Liver (tissue), 3 donors: ENCODE data around the gene KCTD3.

Source experiments
- CTCF ChIP-seq: fragments of 150-350 bp; IDR thresholded peaks from 2 replicates; pipeline ENCODE4 v1.5.1; 2017; ENCODE audit warnings: improper control_type of control experiment, low read depth, low read length; ENCODE audit not compliant: missing input control
- EGR1 ChIP-seq, 2 donors: IDR thresholded peaks; 2 replicates each; pipeline ENCODE4 v1.6.1; 2016 to 2018; ENCODE audit warnings: antibody characterized with exemption in 2 of 2, low read depth in 2 of 2
- FOXA2 ChIP-seq: IDR thresholded peaks from 2 replicates; pipeline ENCODE4 v1.6.1; 2016; ENCODE audit warnings: antibody characterized with exemption
- NR2F2 ChIP-seq: IDR thresholded peaks from 2 replicates; pipeline ENCODE4 v1.6.1; 2016; ENCODE audit warnings: antibody characterized with exemption
- REST ChIP-seq: IDR thresholded peaks from 2 replicates; pipeline ENCODE4 v1.6.1; 2016; ENCODE audit warnings: antibody characterized with exemption, mild to moderate bottlenecking
- RXRA ChIP-seq, 2 donors: IDR thresholded peaks; 2 replicates each; pipeline ENCODE4 v1.6.1; 2017 to 2018; ENCODE audit warnings: antibody characterized with exemption in 2 of 2, mild to moderate bottlenecking in 1 of 2
- YY1 ChIP-seq: IDR thresholded peaks from 2 replicates; pipeline ENCODE4 v1.6.1; 2016; ENCODE audit warnings: antibody characterized with exemption, mild to moderate bottlenecking
- ZBTB33 ChIP-seq: IDR thresholded peaks from 2 replicates; pipeline ENCODE4 v1.6.1; 2016; ENCODE audit warnings: antibody characterized with exemption
- donor health status: healthy.
- donor health status: healthy.

GRCh38 chr1:215543191-215543606, 23.9 kb upstream of the KCTD3 start:
- TF ChIP-seq CTCF (no peak), ZBTB33 (no peak), NR2F2 (peak; percentile 36), FOXA2 (no peak), EGR1 (IDR thresholded peaks at IDR 0.05; ENCODE audit: low read depth in 2 of 2) (no peak), REST (no peak), RXRA (IDR thresholded peaks at IDR 0.05) (peak in 1 of 2 donors; percentile 76), YY1 (peak; percentile 25)
